Brain microvascular endothelial cell (primary cell): ENCODE measurements around the gene ACSL1.

Experiments used
- DNase-seq: peaks from one replicate; pipeline ENCODE4 v3.0.0-alpha.2; 2020
- H3K27ac ChIP-seq: fragments of 250-450 bp; sonication (Bioruptor Pico); 2 replicates; pipeline ENCODE4 v1.5.1; 2020; ENCODE audit warnings: mild to moderate bottlenecking, moderate library complexity
- H3K27me3 ChIP-seq: fragments of 250-450 bp; sonication (Bioruptor Pico); replicated peaks from 2 replicates; pipeline ENCODE4 v1.5.1; 2020; ENCODE audit warnings: mild to moderate bottlenecking
- H3K36me3 ChIP-seq: fragments of 250-450 bp; sonication (Bioruptor Pico); replicated peaks from 2 replicates; pipeline ENCODE4 v1.5.1; 2020; ENCODE audit warnings: mild to moderate bottlenecking
- H3K4me3 ChIP-seq: 2 replicates; pipeline ENCODE4 v1.5.1; 2011; ENCODE audit warnings: low read depth, mild to moderate bottlenecking, control low read depth, low read length, moderate library complexity
- CTCF ChIP-seq: IDR thresholded peaks from 2 replicates; pipeline ENCODE4 v1.5.1; 2011; ENCODE audit warnings: low read depth, mild to moderate bottlenecking, moderate library complexity, low read length, control low read depth, inconsistent platforms; ENCODE audit errors: missing control alignments
- in situ Hi-C: cut with HindIII; loops from 2 replicates; pipeline ENCODE4 v1.10.0; 2017; ENCODE audit warnings: low sequenced_read_pairs, low pct_ligation_motif_present

Gene ACSL1

GRCh38 chr4:184719407-184719806 is 106.4 kb downstream of the ACSL1 start:
- no peak for TF ChIP-seq CTCF
- H3K27ac ChIP-seq, result no peak overlapping the region
- H3K4me3 ChIP-seq, result no peak overlapping the region
- no peaks in the 10 kb centered on the region for H3K36me3 ChIP-seq
- no peaks in the 10 kb centered on the region for H3K27me3 ChIP-seq
- no peak for DNase-seq
- in situ Hi-C loops, result no loop called here

- Histone ChIP-seq H3K36me3 (no peaks in the 10 kb centered on the region), H3K27ac (no peak overlapping the region), H3K27me3 (no peaks in the 10 kb centered on the region), H3K4me3 (no peak overlapping the region)
- TF ChIP-seq CTCF, result no peak
- DNase-seq, result no peak
- in situ Hi-C loops, result no loop called here
Measured at GRCh38 chr4:184715526-184715925, 110.2 kb downstream of the ACSL1 start.

GRCh38 chr4:184713887-184714286 is 111.9 kb downstream of the ACSL1 start:
- Histone ChIP-seq H3K36me3 (no peaks in the 10 kb centered on the region), H3K27me3 (no peaks in the 10 kb centered on the region), H3K4me3 (no peak overlapping the region), H3K27ac (no peak overlapping the region)
- TF ChIP-seq CTCF, result no peak
- in situ Hi-C loops, result no loop called here
- DNase-seq, result no peak

- in situ Hi-C loops, result no loop called here
- no peak for TF ChIP-seq CTCF
- H3K36me3 ChIP-seq, result no peaks in the 10 kb centered on the region
- H3K27me3 ChIP-seq, result no peaks in the 10 kb centered on the region
- H3K4me3 ChIP-seq, result no peak overlapping the region
- no peak overlapping the region for H3K27ac ChIP-seq
- no peak for DNase-seq
Measured at GRCh38 chr4:184712322-184712721, 113.4 kb downstream of the ACSL1 start.

- in situ Hi-C loops, result no loop called here
- no peak overlapping the region for H3K27ac ChIP-seq
- no peak for DNase-seq
- no peak overlapping the region for H3K4me3 ChIP-seq
- no peaks in the 10 kb centered on the region for H3K36me3 ChIP-seq
- TF ChIP-seq CTCF, result no peak
- no peaks in the 10 kb centered on the region for H3K27me3 ChIP-seq
Measured at GRCh38 chr4:184706453-184706852, 119.3 kb downstream of the ACSL1 start.

GRCh38 chr4:184705692-184706091 is 120.1 kb downstream of the ACSL1 start:
- no peak overlapping the region for H3K4me3 ChIP-seq
- H3K27ac ChIP-seq, result no peak overlapping the region
- in situ Hi-C loops, result no loop called here
- no peaks in the 10 kb centered on the region for H3K36me3 ChIP-seq
- no peak for DNase-seq
- no peak for TF ChIP-seq CTCF
- H3K27me3 ChIP-seq, result no peaks in the 10 kb centered on the region
